H9 (cell line): ENCODE measurements around the gene ATP13A2. TPM values are rescaled to one million over a fixed set of nuclear protein-coding genes. Genes with fewer than 3 reads are reported as not detected.

ENCODE experiments used
- DNase-seq: peaks from one replicate; pipeline ENCODE4 v3.0.0-alpha.2; 2017
- H2AFZ ChIP-seq: one replicate; pipeline ENCODE4 v1.6.1; 2013; ENCODE audit warnings: mild to moderate bottlenecking, low read length, control low read depth, moderate library complexity
- H2AK5ac ChIP-seq: 2 replicates; pipeline ENCODE4 v1.6.1; 2013; ENCODE audit warnings: low read length, control low read depth, mixed read lengths; ENCODE audit not compliant: insufficient read length
- H2BK120ac ChIP-seq: one replicate; pipeline ENCODE4 v1.6.1; 2013; ENCODE audit warnings: low read depth, mild to moderate bottlenecking, low read length, control low read depth, inconsistent platforms; ENCODE audit not compliant: poor library complexity, severe bottlenecking
- H2BK12ac ChIP-seq: 2 replicates; pipeline ENCODE4 v1.6.1; 2013; ENCODE audit warnings: low read length, control low read depth, mixed read lengths, low read depth; ENCODE audit not compliant: insufficient read length
- H2BK15ac ChIP-seq: 2 replicates; pipeline ENCODE4 v1.6.1; 2013; ENCODE audit warnings: low read depth, low read length, control low read depth
- H2BK20ac ChIP-seq: one replicate; pipeline ENCODE4 v1.6.1; 2013; ENCODE audit warnings: low read depth, mild to moderate bottlenecking, low read length, control low read depth, inconsistent platforms; ENCODE audit not compliant: poor library complexity, severe bottlenecking
- H2BK5ac ChIP-seq: 2 replicates; pipeline ENCODE4 v1.6.1; 2013; ENCODE audit warnings: low read length, control low read depth, mixed read lengths; ENCODE audit not compliant: insufficient read length
- H3K14ac ChIP-seq: 2 replicates; pipeline ENCODE4 v1.6.1; 2013; ENCODE audit warnings: low read length, control low read depth; ENCODE audit not compliant: insufficient read depth
- H3K18ac ChIP-seq: 2 replicates; pipeline ENCODE4 v1.6.1; 2013; ENCODE audit warnings: low read depth, mild to moderate bottlenecking, mixed read lengths, low read length, control low read depth; ENCODE audit not compliant: insufficient read length
- H3K23ac ChIP-seq: 2 replicates; pipeline ENCODE4 v1.6.1; 2013; ENCODE audit warnings: low read length, control low read depth, mixed read lengths, low read depth; ENCODE audit not compliant: insufficient read length
- H3K23me2 ChIP-seq: 2 replicates; pipeline ENCODE4 v1.6.1; 2013; ENCODE audit warnings: low read depth, mild to moderate bottlenecking, mixed read lengths, low read length, control low read depth; ENCODE audit not compliant: insufficient read length, poor library complexity, severe bottlenecking
- H3K27ac ChIP-seq: 2 replicates; pipeline ENCODE4 v1.5.1; 2013; ENCODE audit warnings: low read length, control low read depth, mixed read lengths, low read depth; ENCODE audit not compliant: insufficient read length
- H3K27me3 ChIP-seq: 2 replicates; pipeline ENCODE4 v1.6.1; 2013; ENCODE audit warnings: low read length, control low read depth, inconsistent platforms; ENCODE audit not compliant: insufficient read depth
- H3K4ac ChIP-seq: 2 replicates; pipeline ENCODE4 v1.6.1; 2013; ENCODE audit warnings: low read depth, mild to moderate bottlenecking, control low read depth, inconsistent platforms, low read length, moderate library complexity
- H3K4me1 ChIP-seq: 2 replicates; pipeline ENCODE4 v1.6.1; 2013; ENCODE audit warnings: low read length, control low read depth, inconsistent platforms; ENCODE audit not compliant: insufficient read depth
- H3K4me2 ChIP-seq: 2 replicates; pipeline ENCODE4 v1.6.1; 2013; ENCODE audit warnings: low read length, control low read depth, mixed read lengths; ENCODE audit not compliant: insufficient read length, insufficient read depth
- H3K56ac ChIP-seq: 2 replicates; pipeline ENCODE4 v1.6.1; 2013; ENCODE audit warnings: low read depth, mild to moderate bottlenecking, mixed read lengths, low read length, control low read depth; ENCODE audit not compliant: insufficient read length
- H3K79me1 ChIP-seq: 2 replicates; pipeline ENCODE4 v1.6.1; 2013; ENCODE audit warnings: low read depth, mild to moderate bottlenecking, moderate library complexity, low read length, control low read depth, inconsistent platforms; ENCODE audit not compliant: insufficient read depth, poor library complexity, severe bottlenecking
- H3K79me2 ChIP-seq: 2 replicates; pipeline ENCODE4 v1.6.1; 2013; ENCODE audit warnings: low read length, control low read depth, inconsistent platforms; ENCODE audit not compliant: insufficient read depth
- H3K9ac ChIP-seq: 2 replicates; pipeline ENCODE4 v1.6.1; 2013; ENCODE audit warnings: low read length, control low read depth, mixed read lengths; ENCODE audit not compliant: insufficient read length; ENCODE audit errors: extremely low read depth
- H3K9me3 ChIP-seq: one replicate; pipeline ENCODE4 v1.6.1; 2013; ENCODE audit warnings: low read depth, low read length, inconsistent platforms; ENCODE audit not compliant: control insufficient read depth
- H3T11ph ChIP-seq: one replicate; pipeline ENCODE4 v1.6.1; 2013; ENCODE audit warnings: mild to moderate bottlenecking, low read length, control low read depth, inconsistent platforms
- H4K20me1 ChIP-seq: one replicate; pipeline ENCODE4 v1.6.1; 2013; ENCODE audit not compliant: control insufficient read depth, insufficient read length, insufficient read depth
- H4K5ac ChIP-seq: 2 replicates; pipeline ENCODE4 v1.6.1; 2013; ENCODE audit warnings: low read depth, mild to moderate bottlenecking, mixed read lengths, low read length, control low read depth; ENCODE audit not compliant: insufficient read length
- H4K8ac ChIP-seq: replicated peaks from 2 replicates; pipeline ENCODE4 v1.6.1; 2013; ENCODE audit warnings: low read length, control low read depth, mixed read lengths, low read depth; ENCODE audit not compliant: insufficient read length
- H4K91ac ChIP-seq: 2 replicates; pipeline ENCODE4 v1.6.1; 2013; ENCODE audit warnings: low read depth, mild to moderate bottlenecking, moderate library complexity, mixed read lengths, low read length, control low read depth; ENCODE audit not compliant: insufficient read length
- H3K27ac Mint-ChIP-seq, 3 experiments: 2 replicates in 2 of 3; 3 replicates in 1 of 3; pipeline ENCODE4 v1.8.0; 2020 to 2021; ENCODE audit warnings: mixed read lengths in 3 of 3, mild to moderate bottlenecking in 1 of 3, moderate library complexity in 1 of 3
- H3K27me3 Mint-ChIP-seq: 2 replicates; pipeline ENCODE4 v1.8.0; 2021; ENCODE audit warnings: low read depth, mild to moderate bottlenecking, moderate library complexity, mixed read lengths
- H3K36me3 Mint-ChIP-seq, 3 experiments: 2 replicates in 2 of 3; 3 replicates in 1 of 3; pipeline ENCODE4 v1.8.0; 2020 to 2021; ENCODE audit warnings: low read depth in 3 of 3, mixed read lengths in 3 of 3; ENCODE audit not compliant: insufficient read depth in 1 of 3
- H3K4me1 Mint-ChIP-seq, 2 experiments: 2 replicates each; pipeline ENCODE4 v1.8.0; 2020; ENCODE audit warnings: mixed read lengths in 2 of 2
- H3K4me3 Mint-ChIP-seq, 2 experiments: 2 replicates in 1 of 2; 3 replicates in 1 of 2; pipeline ENCODE4 v1.8.0; 2020 to 2021; ENCODE audit warnings: mild to moderate bottlenecking in 2 of 2, mixed read lengths in 2 of 2, moderate library complexity in 1 of 2
- H3K9me3 Mint-ChIP-seq, 2 experiments: 2 replicates in 1 of 2; 3 replicates in 1 of 2; pipeline ENCODE4 v1.8.0; 2020; ENCODE audit warnings: mild to moderate bottlenecking in 2 of 2, mixed read lengths in 2 of 2, moderate library complexity in 1 of 2
- CTCF ChIP-seq: fragments of 200-600 bp; sonication (generic); conservative IDR thresholded peaks from 3 replicates; pipeline ENCODE4 v1.8.0; 2021; ENCODE audit warnings: antibody characterized with exemption, mild to moderate bottlenecking
- WGBS: extraction: QIAGEN DNeasy Blood & Tissue Kit; methylation state at CpG from one replicate; pipeline ENCODE4 v1.1.7; 2013; ENCODE audit warnings: missing lambda C conversion rate, low lambda C conversion rate, mixed read lengths; ENCODE audit not compliant: insufficient read length; ENCODE audit errors: extremely low coverage; 5-methylcytosine and 5-hydroxymethylcytosine counted together
- total RNA-seq: library from RNA; stranded (reverse); gene quantifications from 2 replicates; pipeline ENCODE4 v1.2.1, GENCODE V29; 2021

The ATP13A2 gene
- total RNA-seq, 1 experiment from 2014 or later, result 53.6 TPM

- no peak for TF ChIP-seq CTCF
- Mint-ChIP-seq H3K36me3 (peaks cover 9 to 30% (median 17%) of the 10 kb centered on the region in 3 experiments), H3K27ac (no peak overlapping the region; a peak in 1 of 7 replicates), H3K4me1 (peaks cover 2% of the 10 kb centered on the region in 2 experiments; a peak in 1 of 4 replicates), H3K27me3 (no peaks in the 10 kb centered on the region), H3K9me3 (no peaks in the 10 kb centered on the region), H3K4me3 (no peak overlapping the region)
- no CpG with 5 or more reads among the region's 12 CpGs for WGBS
- Histone ChIP-seq H3K4me1 (no peaks in the 10 kb centered on the region), H4K91ac (no peak overlapping the region), H3K79me1 (no peaks in the 10 kb centered on the region), H2BK15ac (no peak overlapping the region), H3T11ph (no peak overlapping the region), H2BK12ac (no peak overlapping the region), H3K27me3 (no peaks in the 10 kb centered on the region), H2BK20ac (no peak overlapping the region), H3K18ac (no peak overlapping the region), H4K20me1 (no peaks in the 10 kb centered on the region), H3K27ac (no peak overlapping the region), H3K9me3 (no peaks in the 10 kb centered on the region), H3K56ac (no peak overlapping the region), H3K4ac (no peak overlapping the region), H3K9ac (no peak overlapping the region), H3K23me2 (no peaks in the 10 kb centered on the region), H2BK5ac (no peak overlapping the region), H2BK120ac (no peak overlapping the region), H4K8ac (no peak overlapping the region), H2AFZ (no peak overlapping the region), H3K23ac (no peak overlapping the region), H4K5ac (no peak overlapping the region), H3K79me2 (no peaks in the 10 kb centered on the region), H3K14ac (no peak overlapping the region), H2AK5ac (no peak overlapping the region), H3K4me2 (no peak overlapping the region)
- no peak for DNase-seq
Observed at GRCh38 chr1:16991571-16991970, 20.2 kb downstream of the ATP13A2 start.
